GM23338 (cell line): ENCODE data around the gene NPC1L1. TPM values are rescaled to one million over a fixed set of nuclear protein-coding genes. Genes with fewer than 3 reads are reported as not detected.

ENCODE experiments used
- ATAC-seq: fragments of 200-7000 bp; cut with Tn5 transposase; 3 replicates; pipeline ENCODE4 v1.9.1; 2020
- DNase-seq: peaks from one replicate; pipeline ENCODE4 v3.0.0-alpha.2; 2015; ENCODE audit warnings: low spot score
- H2AFZ ChIP-seq: fragments of 200-600 bp; sonication (generic); 2 replicates; pipeline ENCODE4 v1.8.0; 2016; ENCODE audit warnings: antibody characterized with exemption, mild to moderate bottlenecking, moderate library complexity
- H3F3A ChIP-seq: fragments of 200-600 bp; sonication (generic); replicated peaks from 2 replicates; pipeline ENCODE4 v1.8.0; 2017; ENCODE audit warnings: antibody characterized with exemption, mixed run types, low read depth
- H3K27ac ChIP-seq: fragments of 200-600 bp; sonication (generic); 2 replicates; pipeline ENCODE4 v1.6.1; 2016; ENCODE audit warnings: low read depth
- H3K27me3 ChIP-seq: fragments of 200-600 bp; sonication (generic); 2 replicates; pipeline ENCODE4 v1.8.0; 2016; ENCODE audit warnings: mild to moderate bottlenecking, mixed run types, moderate library complexity; ENCODE audit not compliant: insufficient read depth
- H3K36me3 ChIP-seq: fragments of 200-600 bp; sonication (generic); 2 replicates; pipeline ENCODE4 v1.8.0; 2016; ENCODE audit warnings: mild to moderate bottlenecking; ENCODE audit not compliant: insufficient read depth
- H3K4me1 ChIP-seq: fragments of 200-600 bp; sonication (generic); 2 replicates; pipeline ENCODE4 v1.8.0; 2016; ENCODE audit warnings: mild to moderate bottlenecking, moderate library complexity; ENCODE audit not compliant: insufficient read depth
- H3K4me2 ChIP-seq: fragments of 200-600 bp; sonication (generic); 2 replicates; pipeline ENCODE4 v1.7.1; 2017; ENCODE audit warnings: mixed run types
- H3K4me3 ChIP-seq: fragments of 200-600 bp; sonication (generic); 2 replicates; pipeline ENCODE4 v1.6.1; 2016; ENCODE audit warnings: mixed run types
- H3K79me2 ChIP-seq: fragments of 200-600 bp; sonication (generic); replicated peaks from 2 replicates; pipeline ENCODE4 v1.8.0; 2017; ENCODE audit warnings: mild to moderate bottlenecking; ENCODE audit not compliant: insufficient read depth
- H3K9me2 ChIP-seq: fragments of 200-600 bp; sonication (generic); 2 replicates; pipeline ENCODE4 v1.8.0; 2017; ENCODE audit not compliant: insufficient read depth
- H4K20me1 ChIP-seq: fragments of 200-600 bp; sonication (generic); replicated peaks from 2 replicates; pipeline ENCODE4 v1.8.0; 2017; ENCODE audit warnings: mild to moderate bottlenecking; ENCODE audit not compliant: insufficient read depth
- H3K27ac Mint-ChIP-seq: 2 replicates; pipeline ENCODE4 v1.8.0; 2020; ENCODE audit warnings: inconsistent platforms, mild to moderate bottlenecking, moderate library complexity, mixed read lengths
- H3K27me3 Mint-ChIP-seq: 3 replicates; pipeline ENCODE4 v1.8.0; 2022; ENCODE audit warnings: low read depth, mild to moderate bottlenecking, moderate library complexity, mixed read lengths, inconsistent platforms; ENCODE audit not compliant: insufficient read depth, poor library complexity
- H3K36me3 Mint-ChIP-seq: 3 replicates; pipeline ENCODE4 v1.8.0; 2021; ENCODE audit warnings: low read depth, mild to moderate bottlenecking, inconsistent platforms, moderate library complexity, mixed read lengths
- H3K4me1 Mint-ChIP-seq: 3 replicates; pipeline ENCODE4 v1.8.0; 2020; ENCODE audit warnings: mild to moderate bottlenecking, inconsistent platforms, mixed read lengths
- H3K4me3 Mint-ChIP-seq: 3 replicates; pipeline ENCODE4 v1.8.0; 2021; ENCODE audit warnings: moderate library complexity, mild to moderate bottlenecking, inconsistent platforms, mixed read lengths
- H3K9me3 Mint-ChIP-seq: 3 replicates; pipeline ENCODE4 v1.8.0; 2020; ENCODE audit warnings: moderate library complexity, mild to moderate bottlenecking, inconsistent platforms, mixed read lengths
- CREB1 ChIP-seq: fragments of 250-450 bp; sonication (Bioruptor Pico); IDR thresholded peaks from 2 replicates; pipeline ENCODE4 v1.5.0; 2020; ENCODE audit warnings: low read depth, mild to moderate bottlenecking, moderate library complexity
- CTCF ChIP-seq, 2 experiments: fragments of 200-600 bp in 1 of 2; sonication (generic) in 1 of 2; conservative IDR thresholded peaks; 2 replicates each; pipeline versions ENCODE4 v1.5.1 to v1.6.1; 2016 to 2017; ENCODE audit warnings: antibody characterized with exemption in 2 of 2, low read depth in 2 of 2, mild to moderate bottlenecking in 2 of 2, moderate library complexity in 1 of 2
- EZH2 ChIP-seq: fragments of 200-600 bp; sonication (generic); IDR thresholded peaks from one replicate; pipeline ENCODE4 v1.8.0; 2017; ENCODE audit warnings: antibody characterized with exemption, mild to moderate bottlenecking, low read depth; ENCODE audit not compliant: unreplicated experiment
- JUNB ChIP-seq: IDR thresholded peaks from one replicate; pipeline ENCODE4 v1.6.1; 2016; ENCODE audit warnings: antibody characterized with exemption; ENCODE audit not compliant: unreplicated experiment
- NANOG ChIP-seq: IDR thresholded peaks from 2 replicates; pipeline ENCODE4 v1.6.1; 2016; ENCODE audit warnings: antibody characterized with exemption, borderline replicate concordance
- POLR2AphosphoS5 ChIP-seq: IDR thresholded peaks from 2 replicates; pipeline ENCODE4 v1.6.1; 2016; ENCODE audit warnings: antibody characterized with exemption, low read depth
- STAT1 ChIP-seq: IDR thresholded peaks from one replicate; pipeline ENCODE4 v1.6.1; 2016; ENCODE audit warnings: antibody characterized with exemption; ENCODE audit not compliant: unreplicated experiment
- ZNF331 ChIP-seq: fragments of 250-450 bp; sonication (Bioruptor Pico); IDR thresholded peaks from 2 replicates; pipeline ENCODE4 v1.5.0; 2020; ENCODE audit warnings: low read depth, mild to moderate bottlenecking, moderate library complexity
- ZNF462 ChIP-seq: fragments of 250-450 bp; sonication (Bioruptor Pico); IDR thresholded peaks from 2 replicates; pipeline ENCODE4 v1.5.0; 2020; ENCODE audit warnings: mild to moderate bottlenecking, moderate library complexity
- polyA plus RNA-seq: library from polyadenylated mRNA; unstranded; fragments of >200 nt; fragmentation: Nextera tagmentation; extraction: Ambion mirVana; gene quantifications from 2 replicates; pipeline ENCODE4 v1.2.1, GENCODE V29; 2016
- total RNA-seq: library from RNA; depleted of rRNA; stranded (reverse); fragments of >200 nt; shearing (Covaris generic); gene quantifications from 2 replicates; pipeline ENCODE4 v1.2.3, GENCODE V29; 2014

Gene NPC1L1
- total and polyA plus RNA-seq, 2 experiments from 2014 or later, result 0.03 TPM; not detected in 1

GRCh38 chr7:44484482-44485313 is 56.4 kb downstream of the NPC1L1 start (continued):
- TF ChIP-seq ZNF462 (CRISPR knock-in tag) (no peak), JUNB (no peak), EZH2 (no peak), POLR2AphosphoS5 (no peak)

- Mint-ChIP-seq H3K27ac (no peak overlapping the region), H3K9me3 (no peaks in the 10 kb centered on the region), H3K4me1 (no peaks in the 10 kb centered on the region), H3K27me3 (no peaks in the 10 kb centered on the region), H3K4me3 (no peak overlapping the region), H3K36me3 (peaks cover 52% of the 10 kb centered on the region)
- H3K9me2 ChIP-seq, result no peaks in the 10 kb centered on the region
- no peaks in the 10 kb centered on the region for H3K4me1 ChIP-seq
- no peak overlapping the region for H3K4me2 ChIP-seq
- peaks cover 43% of the 10 kb centered on the region for H4K20me1 ChIP-seq
- peaks cover 44% of the 10 kb centered on the region for H3K79me2 ChIP-seq
- no peak for ATAC-seq
- H3K36me3 ChIP-seq, result peaks cover 30% of the 10 kb centered on the region
- DNase-seq, result no peak
- no peaks in the 10 kb centered on the region for H3F3A ChIP-seq
- no peak overlapping the region for H2AFZ ChIP-seq
- H3K4me3 ChIP-seq, result no peak overlapping the region
- no peak overlapping the region for H3K27ac ChIP-seq
- no peaks in the 10 kb centered on the region for H3K27me3 ChIP-seq
- TF ChIP-seq CTCF (conservative IDR thresholded peaks at IDR 0.05; ENCODE audit: low read depth in 2 of 2) (no peak), ZNF331 (CRISPR knock-in tag) (no peak), CREB1 (CRISPR knock-in tag) (no peak), JUNB (no peak), NANOG (no peak), STAT1 (no peak)
Observed at GRCh38 chr7:44482502-44483485, 58.3 kb downstream of the NPC1L1 start.
